HG03039 (cell line): ENCODE measurements around the gene RNF186.
"Not testable (repeated sequence)": the region's sequence is repeated elsewhere in the genome, so short reads cannot be mapped to it uniquely, and the experiment has no call there.

ENCODE experiments used
- ATAC-seq: cut with Tn5 transposase; IDR thresholded peaks from one replicate; pipeline ENCODE4 v1.9.1; 2021; ENCODE audit warnings: mild to moderate bottlenecking, moderate library complexity; ENCODE audit not compliant: unreplicated experiment

RNF186 gene

GRCh38 chr1:19825298-19825697 lies 10.2 kb upstream of the RNF186 start:
- ATAC-seq, result no peak

DNA sequence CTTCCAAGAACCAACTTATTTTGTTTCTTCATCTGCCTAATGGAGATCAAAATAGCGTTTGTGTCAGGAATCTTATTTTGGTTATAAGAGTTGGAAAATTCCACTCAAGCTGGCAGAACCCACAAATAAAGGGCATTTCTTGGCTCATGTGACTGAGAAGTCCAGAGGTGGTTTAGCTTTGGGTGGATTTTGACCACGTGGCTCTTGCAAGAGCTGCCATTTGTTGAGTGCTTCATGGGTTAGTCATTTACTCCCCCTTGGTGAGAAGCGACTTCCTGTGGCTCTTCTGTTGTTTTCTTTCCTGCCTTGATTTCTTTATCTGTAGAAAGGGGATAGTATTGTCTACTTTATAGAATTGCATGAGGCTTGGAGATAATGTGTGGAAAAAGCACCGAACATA lies 9.5 kb upstream of the RNF186 start:
- ATAC-seq, result no peak

DNA sequence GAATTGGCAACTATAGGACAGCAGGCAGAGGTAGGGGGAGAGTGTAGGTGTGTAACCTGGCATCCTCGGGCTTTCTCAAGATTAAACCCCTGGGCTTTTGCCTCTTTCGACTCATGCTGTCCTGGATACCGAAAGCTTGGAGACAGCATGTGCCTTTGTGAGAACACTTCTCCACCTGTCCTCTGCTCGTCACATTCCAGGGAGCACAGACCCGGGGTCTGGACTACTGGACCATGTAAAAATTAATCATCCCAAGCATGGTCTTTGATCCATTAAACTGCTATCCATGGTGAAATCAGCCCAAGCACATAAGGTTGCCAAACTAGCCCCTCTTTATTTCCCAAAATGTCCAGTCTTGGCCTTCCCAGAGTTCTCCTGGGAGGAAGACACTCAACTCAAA lies 9.0 kb upstream of the RNF186 start:
- no peak for ATAC-seq

DNA sequence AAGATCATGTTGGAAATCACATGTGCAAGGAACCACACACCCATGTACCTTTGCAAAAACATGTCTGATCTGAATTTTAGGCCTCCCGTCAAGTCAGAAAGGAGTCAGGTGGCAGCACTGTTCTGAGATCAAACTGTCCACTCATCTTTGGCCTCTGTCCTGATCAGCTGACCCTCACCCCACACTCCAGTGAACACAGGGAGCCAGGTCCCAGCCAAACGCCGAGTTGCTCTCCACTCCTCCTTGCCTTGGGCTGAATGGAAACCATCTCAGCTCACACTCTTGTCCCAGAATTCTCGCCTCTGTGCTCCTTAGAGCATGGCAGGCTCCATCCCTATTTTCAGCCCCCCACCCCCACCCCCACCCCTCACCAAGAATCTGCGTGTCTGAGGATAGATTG lies 4.6 kb upstream of the RNF186 start:
- ATAC-seq, result no peak

- no peak for ATAC-seq
These were observed 3.2 kb upstream of the RNF186 start for GRCh38 chr1:19818324-19818723.

DNA sequence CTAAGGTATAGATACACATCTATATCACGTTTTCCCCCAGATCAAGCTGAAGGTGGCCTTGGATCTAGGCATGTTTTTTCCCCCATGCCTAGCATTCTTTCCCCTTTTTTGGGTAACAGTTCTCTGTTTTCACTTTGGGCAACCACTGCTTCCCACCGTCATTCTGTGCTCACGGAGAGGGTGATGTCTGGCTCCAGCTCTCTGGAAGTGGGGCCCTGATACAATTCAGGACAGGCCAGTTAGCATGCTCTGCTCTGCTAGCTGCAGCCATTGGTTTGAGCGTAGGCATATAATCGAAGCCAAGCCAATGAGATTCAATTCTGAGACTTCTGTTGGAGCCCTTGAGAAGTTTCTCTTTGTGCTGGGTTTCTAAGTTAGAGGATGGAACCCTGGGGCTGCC lies 2.1 kb upstream of the RNF186 start:
- ATAC-seq, result no peak

DNA sequence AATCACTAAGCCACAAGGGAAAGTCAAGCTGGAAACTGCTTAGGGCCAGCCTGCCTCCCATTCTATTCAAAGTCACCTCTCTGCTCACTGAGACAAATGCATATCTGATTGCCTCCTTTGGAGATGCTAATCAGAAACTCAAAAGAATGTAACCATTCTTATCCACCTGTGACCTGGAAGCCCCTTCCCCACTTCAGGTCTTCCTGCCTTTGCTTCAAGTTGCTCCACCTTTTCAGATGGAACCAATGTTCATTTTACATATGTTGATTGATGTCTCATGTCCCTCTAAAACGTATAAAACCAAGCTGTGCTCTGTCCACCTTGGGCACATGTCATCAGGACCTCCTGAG lies 1.6 kb upstream of the RNF186 start:
- not testable (repeated sequence) for ATAC-seq

DNA sequence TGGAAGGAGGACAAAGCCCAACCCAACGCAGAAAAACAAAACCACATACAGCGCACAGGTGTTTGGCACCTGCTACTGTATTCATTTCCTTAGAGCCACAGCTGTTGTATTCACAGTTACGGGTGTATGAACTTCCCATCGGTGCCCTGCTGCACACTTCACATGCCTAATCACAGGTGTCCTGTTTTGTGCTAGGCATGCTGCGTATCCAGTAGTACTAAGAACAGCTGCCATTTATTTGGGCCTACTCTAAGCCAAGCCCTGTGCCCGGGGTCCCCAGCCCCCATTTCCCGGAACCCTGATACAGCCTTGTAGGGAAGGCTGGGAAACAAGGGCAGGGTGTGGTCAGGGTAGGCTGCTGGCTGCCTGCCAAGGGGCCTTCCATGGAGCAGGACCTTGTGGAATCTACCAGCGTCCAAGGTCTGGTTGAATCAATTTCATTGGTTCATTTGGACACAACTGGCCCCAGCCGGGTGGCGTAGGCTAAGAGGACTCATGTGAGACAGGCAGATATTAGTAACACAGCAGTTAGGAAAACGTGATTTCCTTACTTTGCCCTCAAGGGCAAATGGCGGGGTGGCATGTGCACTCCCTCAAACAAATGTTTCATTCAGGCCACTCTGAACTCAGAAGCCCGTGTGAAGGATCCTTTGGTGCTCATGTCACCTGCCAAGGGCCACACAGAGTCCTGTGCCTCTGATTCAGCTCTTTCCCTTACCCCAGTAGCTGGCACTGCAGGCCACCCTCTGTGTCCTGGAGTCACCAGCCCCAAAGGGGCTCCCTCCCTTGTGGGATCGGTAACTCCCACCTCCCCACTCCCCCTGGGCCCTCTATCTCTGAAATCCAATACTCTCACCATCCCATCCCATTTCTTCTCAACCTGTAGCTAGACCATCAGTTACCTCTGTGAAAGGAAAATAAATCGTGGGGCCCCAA lies 986 bp upstream of the RNF186 start:
- no peak for ATAC-seq

- no peak for ATAC-seq
These were observed 830 bp downstream of the RNF186 start for GRCh38 chr1:19814244-19814661.

- ATAC-seq, result no peak
These were observed 1.5 kb downstream of the RNF186 start for GRCh38 chr1:19813643-19813960.

DNA sequence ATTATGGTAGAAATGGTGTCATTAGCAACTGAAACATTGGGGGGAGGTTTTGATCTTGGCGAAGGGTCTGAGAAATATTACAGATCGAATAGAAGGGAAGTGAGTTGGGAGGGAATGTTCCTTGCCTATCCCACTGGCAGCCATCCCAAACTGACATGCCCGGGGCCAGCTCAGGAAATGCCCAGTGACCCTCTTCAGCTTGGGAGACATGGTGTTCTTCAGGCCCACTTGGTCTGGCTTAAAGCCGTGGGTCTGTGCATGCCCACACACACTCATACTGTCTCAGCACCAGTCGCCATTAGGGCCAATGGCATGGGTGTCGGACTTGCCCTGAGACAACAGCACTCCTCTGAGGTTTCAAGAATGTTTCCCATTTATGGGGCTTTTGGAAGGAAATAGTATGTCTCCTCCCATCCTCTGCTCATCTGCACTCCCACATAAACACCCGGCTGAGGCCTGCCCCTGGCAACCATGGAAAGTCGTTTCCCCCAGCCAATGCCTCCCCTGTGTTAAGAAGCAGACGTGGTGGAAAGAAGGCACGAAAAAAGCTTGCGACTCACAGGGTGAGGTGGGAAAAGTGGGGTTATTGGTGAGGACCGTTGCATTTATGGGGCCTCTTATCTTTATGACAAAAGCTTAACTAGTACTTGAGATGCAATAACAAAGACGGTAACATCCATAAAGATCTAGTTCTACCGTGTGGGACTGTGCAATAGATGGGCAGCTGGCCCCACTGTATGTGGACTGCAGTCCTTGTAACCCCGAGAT lies 2.0 kb downstream of the RNF186 start:
- ATAC-seq, result no peak

GRCh38 chr1:19811206-19811851 lies 3.8 kb downstream of the RNF186 start:
- no peak for ATAC-seq

DNA sequence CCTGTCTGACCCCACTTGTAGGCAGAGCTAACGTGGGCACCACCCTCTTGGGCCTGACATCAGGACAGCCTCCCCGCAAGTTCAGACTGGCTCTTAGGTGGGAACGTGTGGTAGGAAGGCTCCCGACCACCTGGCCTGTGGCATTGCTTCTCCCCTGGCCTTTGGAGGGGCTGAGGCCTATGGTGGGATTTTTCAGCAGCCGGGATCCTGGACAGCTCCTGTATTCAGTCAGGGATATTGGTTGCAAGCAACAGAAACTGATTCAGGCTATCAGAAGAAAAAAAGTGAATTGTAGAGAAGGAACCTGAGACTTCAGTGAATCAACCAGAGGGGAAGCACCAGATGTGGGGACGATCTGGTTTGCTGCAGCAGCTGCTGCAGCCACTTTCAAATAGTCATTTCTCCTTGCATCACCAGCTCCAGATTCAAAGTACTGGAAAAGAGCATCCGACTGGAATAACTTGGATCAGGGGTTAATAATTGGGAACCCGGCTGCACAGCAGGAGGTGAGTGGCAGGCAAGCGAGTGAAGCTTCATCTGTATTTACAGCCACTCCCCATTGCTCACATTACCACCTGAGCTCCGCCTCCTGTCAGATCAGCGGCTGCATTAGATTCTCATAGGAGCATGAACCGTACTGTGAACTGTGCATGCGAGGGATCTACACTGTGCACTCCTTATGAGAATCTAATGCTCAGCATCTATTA lies 5.9 kb downstream of the RNF186 start:
- no peak for ATAC-seq

GRCh38 chr1:19808351-19808750 lies 6.7 kb downstream of the RNF186 start:
- ATAC-seq, result no peak

- no peak for ATAC-seq
These were observed 10.2 kb downstream of the RNF186 start for GRCh38 chr1:19804831-19805251.

DNA sequence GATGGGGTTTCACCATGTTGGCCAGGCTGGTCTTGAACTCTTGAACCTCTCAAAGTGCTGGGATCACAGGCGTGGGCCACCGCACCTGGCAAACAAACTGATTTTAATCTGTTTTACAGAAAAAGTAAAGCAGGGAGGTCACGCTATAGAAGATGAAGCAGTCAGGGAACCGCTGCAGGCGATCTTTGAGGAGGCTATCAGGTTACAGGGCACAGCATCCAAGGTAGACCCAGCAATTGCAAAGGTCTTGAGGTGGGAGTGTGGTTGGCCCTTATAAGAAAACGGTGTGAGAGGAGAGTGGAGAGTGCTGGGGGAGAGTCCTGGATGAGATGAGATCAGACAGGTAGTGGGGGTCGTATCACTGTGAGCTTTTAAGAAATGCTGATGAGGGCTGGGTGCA lies 12.8 kb downstream of the RNF186 start:
- ATAC-seq, result no peak

- ATAC-seq, result no peak
These were observed 14.8 kb downstream of the RNF186 start for GRCh38 chr1:19800076-19800804.

DNA sequence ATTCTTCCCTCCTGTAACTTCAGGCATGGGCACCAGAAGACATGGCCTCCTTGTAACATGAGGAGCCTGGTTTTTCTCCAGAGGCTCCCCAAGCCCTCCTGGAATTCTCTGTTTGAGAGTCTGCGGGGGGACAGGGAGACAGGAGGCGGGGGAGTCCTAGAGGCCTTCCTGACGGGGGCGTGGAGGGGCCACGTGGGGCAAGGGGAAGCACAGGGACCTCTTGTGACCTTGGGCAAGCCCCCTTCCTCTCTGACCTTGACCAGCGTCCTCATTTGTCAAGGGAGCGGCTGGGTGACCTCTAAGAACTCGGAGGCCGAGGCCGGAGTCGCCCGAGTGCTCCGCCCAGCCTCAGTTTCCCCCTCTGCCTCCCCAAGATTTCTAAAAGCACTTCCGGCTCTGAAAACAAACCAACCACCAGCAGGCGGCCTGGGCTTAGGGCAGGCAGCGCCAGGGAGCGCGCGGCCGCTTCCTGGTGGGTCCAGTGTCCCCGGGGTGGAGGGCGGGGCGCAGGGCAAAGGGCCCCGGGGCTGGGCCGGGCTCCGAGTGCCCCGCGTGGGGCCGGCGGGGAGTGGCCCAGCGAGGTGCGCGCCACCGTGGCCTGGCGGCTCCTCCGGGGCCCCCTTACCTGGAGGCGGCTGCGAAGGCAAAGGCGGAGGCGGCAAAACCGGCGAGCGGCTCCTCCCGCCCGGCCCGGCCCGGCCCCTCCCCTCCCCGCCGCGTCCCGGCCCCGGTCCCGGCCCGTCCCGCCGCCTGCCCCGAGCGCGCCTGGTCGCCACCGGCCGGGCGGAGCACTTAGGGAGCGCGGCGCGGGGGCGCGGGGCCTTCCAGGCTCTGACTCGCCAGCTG lies 15.6 kb downstream of the RNF186 start, which contains the start of gene TMCO4:
Gene TMCO4 (minus strand): TSS at position 687 of the 846 bp plus-strand sequence. CDS start 19,158 bp downstream, outside the sequence.
- no peak for ATAC-seq

DNA sequence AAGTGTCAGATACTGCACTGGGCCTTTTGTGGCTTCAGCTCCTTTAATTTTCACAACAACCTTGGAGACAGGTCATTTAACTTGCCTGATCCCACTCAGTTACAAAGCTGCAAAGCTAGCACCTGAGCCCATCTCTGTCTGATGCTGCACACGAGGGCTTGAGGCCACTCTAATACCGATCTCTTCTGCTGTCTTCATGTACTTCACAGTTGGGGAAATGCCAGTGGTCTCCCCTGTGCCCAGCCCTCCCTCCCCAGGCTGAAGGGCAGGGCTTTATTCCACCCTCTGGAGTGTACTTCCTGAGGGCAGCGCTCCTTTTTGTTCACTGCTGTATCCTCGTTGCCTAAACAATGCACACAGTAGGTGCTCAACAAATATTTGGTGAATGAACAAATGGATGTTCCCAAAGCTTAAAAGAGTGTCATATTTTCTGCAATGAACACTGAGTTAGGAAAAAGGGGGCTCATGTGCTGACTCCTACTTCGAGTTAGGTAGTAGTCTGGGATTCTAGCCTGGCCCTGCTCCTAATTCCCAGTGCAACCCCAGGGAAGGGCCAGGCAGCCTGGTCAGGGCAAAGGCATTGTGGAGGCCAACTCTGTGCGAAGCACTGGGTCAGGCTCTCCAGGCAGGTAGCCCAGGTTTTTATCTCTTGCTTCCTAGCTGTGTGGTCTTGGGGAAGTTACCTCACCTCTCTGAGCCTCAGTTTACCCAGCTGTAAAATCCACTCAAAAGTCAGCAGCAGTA lies 16.4 kb downstream of the RNF186 start:
- ATAC-seq, result no peak
